Measurements from ENCODE around the gene KRR1. TPM values are rescaled to one million over a fixed set of nuclear protein-coding genes. Genes with fewer than 3 reads are reported as not detected.
"Not testable (repeated sequence)": the region's sequence is repeated elsewhere in the genome, so short reads cannot be mapped to it uniquely, and the experiment has no call there.

The KRR1 gene
- total RNA-seq, 2 donors from 2014 or later = 47.6 TPM

GRCh38 chr12:75528692-75529091 lies 17.3 kb upstream of the KRR1 start:
- DNase-seq (ENCODE audit: low spot score) = no peak
- intact Hi-C loops (cut with DNase I) = loop anchor here (5.0 kb wide), 2 partner anchors 504 to 509 kb away; partner anchors contain the start of gene PHLDA1 (in 1 of the 2)

- no peak for DNase-seq (ENCODE audit: low spot score)
- intact Hi-C loops (cut with DNase I) = loop anchor here (5.0 kb wide), 2 partner anchors 504 to 509 kb away; partner anchors contain the start of gene PHLDA1 (in 1 of the 2)
Observed at GRCh38 chr12:75528272-75528671, 16.9 kb upstream of the KRR1 start.

- intact Hi-C loops (cut with DNase I) = loop anchor here (5.0 kb wide), 2 partner anchors 505 to 510 kb away; partner anchors contain the start of gene PHLDA1 (in 1 of the 2)
- no peak for DNase-seq (ENCODE audit: low spot score)
Observed at GRCh38 chr12:75526655-75527511, 15.5 kb upstream of the KRR1 start.

GRCh38 chr12:75525263-75525662 lies 13.9 kb upstream of the KRR1 start:
- no peak for DNase-seq (ENCODE audit: low spot score)
- intact Hi-C loops (cut with DNase I) = loop anchor here (5.0 kb wide), 2 partner anchors 507 to 512 kb away; partner anchors contain the start of gene PHLDA1 (in 1 of the 2)

- intact Hi-C loops (cut with DNase I); DNase-seq (ENCODE audit: low spot score): not testable (repeated sequence)
Observed at GRCh38 chr12:75522124-75522523, 10.7 kb upstream of the KRR1 start.

- intact Hi-C loops (cut with DNase I); DNase-seq (ENCODE audit: low spot score): not testable (repeated sequence)
Observed at GRCh38 chr12:75521224-75521623, 9.8 kb upstream of the KRR1 start.

GRCh38 chr12:75509621-75510020 lies 1.8 kb downstream of the KRR1 start:
- DNase-seq (ENCODE audit: low spot score) = no peak
- intact Hi-C loops (cut with DNase I) = loop anchor here in 1 of 2 donors (10.0 kb wide), 1 partner anchor 945 kb away; no protein-coding TSS in a partner anchor

- no peak for DNase-seq (ENCODE audit: low spot score)
- intact Hi-C loops (cut with DNase I) = no loop called here
Observed at GRCh38 chr12:75508159-75508558, 3.2 kb downstream of the KRR1 start.

- DNase-seq (ENCODE audit: low spot score) = no peak
- intact Hi-C loops (cut with DNase I) = no loop called here
Observed at GRCh38 chr12:75507086-75507485, 4.3 kb downstream of the KRR1 start.

GRCh38 chr12:75505706-75506312 lies 5.6 kb downstream of the KRR1 start:
- intact Hi-C loops (cut with DNase I) = no loop called here
- DNase-seq (ENCODE audit: low spot score) = no peak

- intact Hi-C loops (cut with DNase I) = no loop called here
- DNase-seq (ENCODE audit: low spot score) = no peak
Observed at GRCh38 chr12:75503866-75504265, 7.5 kb downstream of the KRR1 start.

- intact Hi-C loops (cut with DNase I) = no loop called here
- DNase-seq (ENCODE audit: low spot score) = no peak
Observed at GRCh38 chr12:75503459-75503858, 8.0 kb downstream of the KRR1 start.

- intact Hi-C loops (cut with DNase I) = no loop called here
- DNase-seq (ENCODE audit: low spot score) = no peak
Observed at GRCh38 chr12:75491169-75491568, 20.2 kb downstream of the KRR1 start.

- intact Hi-C loops (cut with DNase I) = loop anchor here in 1 of 2 donors (10.0 kb wide), 2 partner anchors 95 to 155 kb away; partner anchors contain the start of genes CAPS2, GLIPR1L1 and GLIPR1L2
- no peak for DNase-seq (ENCODE audit: low spot score)
Observed at GRCh38 chr12:75489613-75490210, 21.7 kb downstream of the KRR1 start.

- DNase-seq (ENCODE audit: low spot score) = no peak
- intact Hi-C loops (cut with DNase I) = loop anchor here in 1 of 2 donors (10.0 kb wide), 2 partner anchors 94 to 154 kb away; partner anchors contain the start of genes CAPS2, GLIPR1L1 and GLIPR1L2
Observed at GRCh38 chr12:75489187-75489586, 22.2 kb downstream of the KRR1 start.

GRCh38 chr12:75488553-75488952 lies 22.9 kb downstream of the KRR1 start:
- intact Hi-C loops (cut with DNase I) = loop anchor here in 1 of 2 donors (10.0 kb wide), 2 partner anchors 94 to 154 kb away; partner anchors contain the start of genes CAPS2, GLIPR1L1 and GLIPR1L2
- no peak for DNase-seq (ENCODE audit: low spot score)

GRCh38 chr12:75487308-75487707 lies 24.1 kb downstream of the KRR1 start:
- DNase-seq (ENCODE audit: low spot score) = no peak
- intact Hi-C loops (cut with DNase I) = loop anchor here in 1 of 2 donors (10.0 kb wide), 2 partner anchors 93 to 153 kb away; partner anchors contain the start of genes CAPS2, GLIPR1L1 and GLIPR1L2

GRCh38 chr12:75484450-75484849 lies 27.0 kb downstream of the KRR1 start:
- intact Hi-C loops (cut with DNase I) = loop anchor here in 1 of 2 donors (10.0 kb wide), 2 partner anchors 90 to 150 kb away; partner anchors contain the start of genes CAPS2, GLIPR1L1 and GLIPR1L2
- not testable (repeated sequence) for DNase-seq (ENCODE audit: low spot score)

- intact Hi-C loops (cut with DNase I) = loop anchor here in 1 of 2 donors (10.0 kb wide), 2 partner anchors 89 to 149 kb away; partner anchors contain the start of genes CAPS2, GLIPR1L1 and GLIPR1L2
- DNase-seq (ENCODE audit: low spot score) = no peak
Observed at GRCh38 chr12:75483431-75483830, 28.0 kb downstream of the KRR1 start.
